HG02798 (cell line): ENCODE data around the gene PLEKHA4.

ENCODE experiments used
- ATAC-seq: cut with Tn5 transposase; IDR thresholded peaks from one replicate; pipeline ENCODE4 v1.9.1; 2021; ENCODE audit warnings: mild to moderate bottlenecking; ENCODE audit not compliant: unreplicated experiment, poor library complexity

Gene PLEKHA4

GRCh38 chr19:48833977-48834376, 34.4 kb downstream of the PLEKHA4 start:
- ATAC-seq, result no peak

GRCh38 chr19:48833049-48833448, 35.4 kb downstream of the PLEKHA4 start:
- ATAC-seq, result no peak

GRCh38 chr19:48830965-48831364, 37.5 kb downstream of the PLEKHA4 start:
- ATAC-seq, result no peak

GRCh38 chr19:48830088-48830487, 38.3 kb downstream of the PLEKHA4 start:
- ATAC-seq, result no peak

- no peak for ATAC-seq
These were observed 41.8 kb downstream of the PLEKHA4 start for GRCh38 chr19:48826606-48827020.

GRCh38 chr19:48822514-48822913, 45.9 kb downstream of the PLEKHA4 start:
- ATAC-seq, result no peak

- ATAC-seq, result no peak
These were observed 46.8 kb downstream of the PLEKHA4 start for GRCh38 chr19:48821633-48822032.

GRCh38 chr19:48819366-48819816, 49.0 kb downstream of the PLEKHA4 start:
- ATAC-seq, result no peak

- ATAC-seq, result no peak
These were observed 50.1 kb downstream of the PLEKHA4 start for GRCh38 chr19:48818234-48818820.

- ATAC-seq, result no peak
These were observed 50.8 kb downstream of the PLEKHA4 start for GRCh38 chr19:48817585-48818124.

GRCh38 chr19:48815870-48816501, 52.4 kb downstream of the PLEKHA4 start:
- no peak for ATAC-seq

- ATAC-seq, result no peak
These were observed 53.5 kb downstream of the PLEKHA4 start for GRCh38 chr19:48814895-48815294.

- ATAC-seq, result no peak
These were observed 55.1 kb downstream of the PLEKHA4 start for GRCh38 chr19:48813123-48813913.

- ATAC-seq, result peak; percentile 71
These were observed 56.1 kb downstream of the PLEKHA4 start for GRCh38 chr19:48812094-48812929.

- no peak for ATAC-seq
These were observed 58.3 kb downstream of the PLEKHA4 start for GRCh38 chr19:48810151-48810550.

GRCh38 chr19:48807590-48808308, 60.7 kb downstream of the PLEKHA4 start:
- no peak for ATAC-seq

GRCh38 chr19:48806818-48807589, 61.4 kb downstream of the PLEKHA4 start:
- ATAC-seq, result no peak

- ATAC-seq, result no peak
These were observed 61.9 kb downstream of the PLEKHA4 start for GRCh38 chr19:48806518-48806817.

- ATAC-seq, result no peak
These were observed 63.0 kb downstream of the PLEKHA4 start for GRCh38 chr19:48805452-48805851.
